Measurements from ENCODE around the gene EMX1.

EMX1 gene

GRCh38 chr2:72917877-72918553 lies 696 bp downstream of the EMX1 start:
- peak; percentile 73 for TF ChIP-seq EZH2 (IDR thresholded peaks at IDR 0.05)
- TF ChIP-seq FOXP2 (optimal IDR thresholded peaks at IDR 0.05; ENCODE audit: control extremely low read depth, extremely low read length, insufficient read depth): no peak
- TF ChIP-seq POLR2AphosphoS5 (IDR thresholded peaks at IDR 0.05; ENCODE audit: borderline replicate concordance, low read depth, low read length): no peak

GRCh38 chr2:72919414-72920317 lies 2.3 kb downstream of the EMX1 start:
- Histone ChIP-seq H3K27ac (no peak overlapping the region), H3K9me3 (ENCODE audit: low read depth, low read length) (no peaks in the 10 kb centered on the region), H3K9ac (ENCODE audit: insufficient read length) (no peak overlapping the region), H3K4me3 (peak overlapping the region; percentile 79), H3K36me3 (ENCODE audit: insufficient read depth, low read length) (no peaks in the 10 kb centered on the region)
- TF ChIP-seq POLR2AphosphoS5 (IDR thresholded peaks at IDR 0.05; ENCODE audit: borderline replicate concordance, low read depth, low read length) (no peak), FOXP2 (optimal IDR thresholded peaks at IDR 0.05; ENCODE audit: control extremely low read depth, extremely low read length, insufficient read depth) (no peak), EZH2 (IDR thresholded peaks at IDR 0.05) (peak; percentile 58)
- no peak for DNase-seq (ENCODE audit: low read depth, low spot score)

More at GRCh38 chr2:72917877-72918553, 696 bp downstream of the EMX1 start:
- H3K9me3 ChIP-seq (ENCODE audit: low read depth, low read length): no peaks in the 10 kb centered on the region
- no peak overlapping the region for H3K9ac ChIP-seq (ENCODE audit: insufficient read length)
- peak overlapping the region; percentile 78 for H3K4me3 ChIP-seq
- H3K27ac ChIP-seq: no peak overlapping the region
- DNase-seq (ENCODE audit: low read depth, low spot score): no peak
- H3K36me3 ChIP-seq (ENCODE audit: insufficient read depth, low read length): no peaks in the 10 kb centered on the region

- TF ChIP-seq POLR2AphosphoS5 (IDR thresholded peaks at IDR 0.05; ENCODE audit: borderline replicate concordance, low read depth, low read length) (no peak), FOXP2 (optimal IDR thresholded peaks at IDR 0.05; ENCODE audit: control extremely low read depth, extremely low read length, insufficient read depth) (no peak), EZH2 (IDR thresholded peaks at IDR 0.05) (no peak)
- peak overlapping the region; percentile 79 for H3K4me3 ChIP-seq
- no peak overlapping the region for H3K27ac ChIP-seq
- no peaks in the 10 kb centered on the region for H3K36me3 ChIP-seq (ENCODE audit: insufficient read depth, low read length)
- H3K9me3 ChIP-seq (ENCODE audit: low read depth, low read length): no peaks in the 10 kb centered on the region
- H3K9ac ChIP-seq (ENCODE audit: insufficient read length): no peak overlapping the region
- no peak for DNase-seq (ENCODE audit: low read depth, low spot score)
These were observed 3.2 kb downstream of the EMX1 start for GRCh38 chr2:72920318-72921087.

GRCh38 chr2:72921088-72921851 lies 4.0 kb downstream of the EMX1 start:
- TF ChIP-seq FOXP2 (optimal IDR thresholded peaks at IDR 0.05; ENCODE audit: control extremely low read depth, extremely low read length, insufficient read depth): no peak
- TF ChIP-seq EZH2 (IDR thresholded peaks at IDR 0.05): no peak
- TF ChIP-seq POLR2AphosphoS5 (IDR thresholded peaks at IDR 0.05; ENCODE audit: borderline replicate concordance, low read depth, low read length): no peak
- Histone ChIP-seq H3K27ac (no peak overlapping the region), H3K9me3 (ENCODE audit: low read depth, low read length) (no peaks in the 10 kb centered on the region), H3K9ac (ENCODE audit: insufficient read length) (no peak overlapping the region), H3K4me3 (no peak overlapping the region; the same call in 1 of the 2 replicates), H3K36me3 (ENCODE audit: insufficient read depth, low read length) (no peaks in the 10 kb centered on the region)
- no peak for DNase-seq (ENCODE audit: low read depth, low spot score)

- no peaks in the 10 kb centered on the region for H3K36me3 ChIP-seq (ENCODE audit: insufficient read depth, low read length)
- H3K9ac ChIP-seq (ENCODE audit: insufficient read length): no peak overlapping the region
- TF ChIP-seq EZH2 (IDR thresholded peaks at IDR 0.05) (no peak), POLR2AphosphoS5 (IDR thresholded peaks at IDR 0.05; ENCODE audit: borderline replicate concordance, low read depth, low read length) (no peak), FOXP2 (optimal IDR thresholded peaks at IDR 0.05; ENCODE audit: control extremely low read depth, extremely low read length, insufficient read depth) (no peak)
- no peaks in the 10 kb centered on the region for H3K9me3 ChIP-seq (ENCODE audit: low read depth, low read length)
- DNase-seq (ENCODE audit: low read depth, low spot score): no peak
- H3K27ac ChIP-seq: no peak overlapping the region
- H3K4me3 ChIP-seq: no peak overlapping the region
These were observed 4.5 kb downstream of the EMX1 start for GRCh38 chr2:72921853-72922252.

GRCh38 chr2:72923833-72924352 lies 6.6 kb downstream of the EMX1 start:
- no peaks in the 10 kb centered on the region for H3K36me3 ChIP-seq (ENCODE audit: insufficient read depth, low read length)
- H3K9ac ChIP-seq (ENCODE audit: insufficient read length): no peak overlapping the region
- no peak overlapping the region for H3K4me3 ChIP-seq
- H3K27ac ChIP-seq: no peak overlapping the region
- no peaks in the 10 kb centered on the region for H3K9me3 ChIP-seq (ENCODE audit: low read depth, low read length)
- TF ChIP-seq POLR2AphosphoS5 (IDR thresholded peaks at IDR 0.05; ENCODE audit: borderline replicate concordance, low read depth, low read length) (no peak), EZH2 (IDR thresholded peaks at IDR 0.05) (no peak), FOXP2 (optimal IDR thresholded peaks at IDR 0.05; ENCODE audit: control extremely low read depth, extremely low read length, insufficient read depth) (no peak)
- DNase-seq (ENCODE audit: low read depth, low spot score): no peak

Data from SK-N-MC (cell line).